Measurements from ENCODE around the gene NUDC. TPM values are rescaled to one million over a fixed set of nuclear protein-coding genes. Genes with fewer than 3 reads are reported as not detected.

The NUDC gene
- total and polyA plus RNA-seq, 9 of the 15 experiments (the other 6 are each of a cell fraction or from before 2014, with no cell fraction given), result 9.8 to 234 (median 149) TPM

DNA sequence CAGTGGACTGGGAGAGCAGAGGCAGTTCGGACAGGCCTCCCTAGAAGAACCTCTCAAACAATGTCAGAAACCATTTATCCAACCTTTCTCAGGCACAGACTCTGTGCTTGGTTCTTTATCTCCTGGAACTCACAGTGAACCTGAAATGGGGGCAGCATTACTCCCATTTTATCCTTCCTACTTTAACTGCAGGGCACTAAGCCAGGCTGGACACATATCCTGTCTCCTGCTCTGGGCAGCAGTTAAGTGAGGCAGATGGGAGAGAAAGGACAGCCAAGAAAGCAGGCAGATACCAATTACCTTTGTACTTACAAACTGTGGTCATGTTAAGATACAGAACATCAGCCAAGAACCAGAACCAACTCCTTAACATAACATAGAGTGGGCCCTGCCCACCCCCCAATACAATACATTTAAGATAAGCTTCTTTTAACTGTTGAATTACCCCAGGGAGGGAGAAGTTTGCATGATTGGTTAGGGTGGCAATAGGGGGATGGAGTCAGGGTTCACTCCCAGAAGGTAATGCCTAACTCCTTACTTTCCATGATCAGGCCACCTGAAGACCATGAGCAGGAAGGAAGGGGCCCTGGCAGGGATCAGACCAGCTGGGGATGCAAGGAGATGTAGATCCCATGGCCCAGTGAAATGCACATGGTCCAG is 27.9 kb downstream of the NUDC start:
- in situ Hi-C loops (cut with MboI), result no loop called here
- H3K36me3 ChIP-seq (ENCODE audit: control insufficient read depth, insufficient read depth, low read length), result peaks cover 28% of the 10 kb centered on the region; the same call in 2 of the 3 replicates
- CTCF ChIA-PET (ENCODE audit: low intra/inter-chr PET ratio), result no interaction called here
- H3K79me2 ChIP-seq (ENCODE audit: control insufficient read depth, insufficient read depth, low read length), result no peaks in the 10 kb centered on the region
- H3K4me1 ChIP-seq (replicated peaks in 1 of 2; ENCODE audit: control insufficient read depth in 2 of 2, insufficient read depth in 2 of 2, low read length in 2 of 2), result peaks cover 22 to 28% of the 10 kb centered on the region in 2 experiments; a peak in 4 of 5 replicates
- DNase-seq (ENCODE audit: extremely low read depth in 1 of 4, low spot score in 3 of 4) (peak in 1 of 4 experiments; percentile 24), FAIRE-seq (no peak), ATAC-seq (no peak)
- TF ChIP-seq, protein P1, sequence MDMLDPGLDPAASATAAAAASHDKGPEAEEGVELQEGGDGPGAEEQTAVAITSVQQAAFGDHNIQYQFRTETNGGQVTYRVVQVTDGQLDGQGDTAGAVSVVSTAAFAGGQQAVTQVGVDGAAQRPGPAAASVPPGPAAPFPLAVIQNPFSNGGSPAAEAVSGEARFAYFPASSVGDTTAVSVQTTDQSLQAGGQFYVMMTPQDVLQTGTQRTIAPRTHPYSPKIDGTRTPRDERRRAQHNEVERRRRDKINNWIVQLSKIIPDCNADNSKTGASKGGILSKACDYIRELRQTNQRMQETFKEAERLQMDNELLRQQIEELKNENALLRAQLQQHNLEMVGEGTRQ (CRISPR knock-in tag; IDR thresholded peaks at IDR 0.05), result no peak
- TF ChIP-seq, protein P2, sequence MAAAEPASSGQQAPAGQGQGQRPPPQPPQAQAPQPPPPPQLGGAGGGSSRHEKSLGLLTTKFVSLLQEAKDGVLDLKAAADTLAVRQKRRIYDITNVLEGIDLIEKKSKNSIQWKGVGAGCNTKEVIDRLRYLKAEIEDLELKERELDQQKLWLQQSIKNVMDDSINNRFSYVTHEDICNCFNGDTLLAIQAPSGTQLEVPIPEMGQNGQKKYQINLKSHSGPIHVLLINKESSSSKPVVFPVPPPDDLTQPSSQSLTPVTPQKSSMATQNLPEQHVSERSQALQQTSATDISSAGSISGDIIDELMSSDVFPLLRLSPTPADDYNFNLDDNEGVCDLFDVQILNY (CRISPR knock-in tag; IDR thresholded peaks at IDR 0.05), result 0 out of 2 replicates have a peak, but pooled peaks have one; percentile 73
- no peak for TF ChIP-seq ZBTB17 (CRISPR knock-in tag; IDR thresholded peaks at IDR 0.05)
- TF ChIP-seq PML (IDR thresholded peaks at IDR 0.05; ENCODE audit: low read length), result 0 out of 2 replicates have a peak, but pooled peaks have one; percentile 21
- no peak for TF ChIP-seq DNMT1 (IDR thresholded peaks at IDR 0.05)
- no peak for TF ChIP-seq CBX8 (IDR thresholded peaks at IDR 0.05; ENCODE audit: borderline replicate concordance, extremely low read depth, low read depth, low read length, poor library complexity, severe bottlenecking)
- TF ChIP-seq, protein P3, sequence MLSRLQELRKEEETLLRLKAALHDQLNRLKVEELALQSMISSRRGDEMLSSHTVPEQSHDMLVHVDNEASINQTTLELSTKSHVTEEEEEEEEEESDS (CRISPR knock-in tag; IDR thresholded peaks at IDR 0.05), result no peak
- TF ChIP-seq ESRRB (CRISPR knock-in tag; IDR thresholded peaks at IDR 0.05; ENCODE audit: borderline replicate concordance), result no peak
- TF ChIP-seq ERF (CRISPR knock-in tag; IDR thresholded peaks at IDR 0.05), result no peak
- H3K9me1 ChIP-seq (ENCODE audit: control insufficient read depth, insufficient read depth, low read length), result peaks cover 4% of the 10 kb centered on the region
- H4K20me1 ChIP-seq (replicated peaks; ENCODE audit: control insufficient read depth, insufficient read depth, low read length), result no peaks in the 10 kb centered on the region
- H2AFZ ChIP-seq (ENCODE audit: low read depth, low read length), result no peak overlapping the region
- H3K9ac ChIP-seq (ENCODE audit: insufficient read depth in 1 of 2, low read depth in 2 of 2, low read length in 2 of 2), result peak overlapping the region in 1 of 2 experiments; percentile 78; a peak in 2 of 4 replicates
- intact Hi-C loops (cut with micrococcal nuclease), result no loop called here
- no peak overlapping the region for H3K4me3 ChIP-seq
- BruUV-seq (replicated peaks), result no TSS peak
- 0 out of 3 replicates have a peak overlapping the region, but pooled peaks have one; percentile 2 for H3K27ac ChIP-seq (ENCODE audit: extremely low read depth, low read depth, low read length)
- no peaks in the 10 kb centered on the region for H3K27me3 ChIP-seq (ENCODE audit: control insufficient read depth in 2 of 2, insufficient read depth in 2 of 2, low read length in 2 of 2)
- POLR2A ChIA-PET, result interaction anchor here (0.9 to 1.0 kb wide), 2 partner anchors 13 to 39 kb away, joined by 3 read pairs; no protein-coding TSS in a partner anchor
- WGBS (ENCODE audit: insufficient coverage, low coverage, missing lambda C conversion rate), result 100% methylated on average over 1 of the region's 1 CpG
- no peaks in the 10 kb centered on the region; the same call in 1 of the 2 replicates for H3K9me3 ChIP-seq (replicated peaks; ENCODE audit: control insufficient read depth, insufficient read depth, low read depth, low read length)
- H3K4me2 ChIP-seq (ENCODE audit: insufficient read depth, low read length), result no peak overlapping the region
